Measurements from ENCODE around the gene MARCHF10.

DNA sequence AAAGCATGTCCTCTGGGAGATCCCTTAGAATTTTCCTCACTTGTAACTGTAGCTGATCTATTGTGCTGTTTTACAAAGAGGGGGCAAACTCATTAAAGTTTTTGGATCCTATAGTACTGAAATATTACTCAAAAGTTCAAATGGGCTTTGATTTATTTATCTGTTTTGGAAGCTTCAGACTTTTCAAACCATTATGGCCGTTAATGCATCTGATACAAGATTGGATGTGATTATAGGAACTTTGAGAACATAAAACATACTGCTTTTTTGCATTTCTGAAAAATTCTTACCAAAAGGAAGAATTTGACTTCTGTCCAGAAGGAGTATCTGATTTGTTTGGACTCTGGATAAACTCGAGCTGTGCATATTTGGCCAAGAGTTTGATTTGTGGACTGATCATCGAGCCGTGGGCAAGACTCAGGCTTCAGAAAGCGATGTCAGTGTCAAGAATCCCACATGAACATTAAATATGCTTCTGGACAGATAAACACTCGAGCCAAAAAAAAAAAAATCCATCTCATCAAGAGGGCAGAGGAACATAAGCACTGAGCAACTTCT lies 8.2 kb upstream of the MARCHF10 start:
- TF ChIP-seq POLR2A (IDR thresholded peaks at IDR 0.05): no peak
- TF ChIP-seq, protein P1, sequence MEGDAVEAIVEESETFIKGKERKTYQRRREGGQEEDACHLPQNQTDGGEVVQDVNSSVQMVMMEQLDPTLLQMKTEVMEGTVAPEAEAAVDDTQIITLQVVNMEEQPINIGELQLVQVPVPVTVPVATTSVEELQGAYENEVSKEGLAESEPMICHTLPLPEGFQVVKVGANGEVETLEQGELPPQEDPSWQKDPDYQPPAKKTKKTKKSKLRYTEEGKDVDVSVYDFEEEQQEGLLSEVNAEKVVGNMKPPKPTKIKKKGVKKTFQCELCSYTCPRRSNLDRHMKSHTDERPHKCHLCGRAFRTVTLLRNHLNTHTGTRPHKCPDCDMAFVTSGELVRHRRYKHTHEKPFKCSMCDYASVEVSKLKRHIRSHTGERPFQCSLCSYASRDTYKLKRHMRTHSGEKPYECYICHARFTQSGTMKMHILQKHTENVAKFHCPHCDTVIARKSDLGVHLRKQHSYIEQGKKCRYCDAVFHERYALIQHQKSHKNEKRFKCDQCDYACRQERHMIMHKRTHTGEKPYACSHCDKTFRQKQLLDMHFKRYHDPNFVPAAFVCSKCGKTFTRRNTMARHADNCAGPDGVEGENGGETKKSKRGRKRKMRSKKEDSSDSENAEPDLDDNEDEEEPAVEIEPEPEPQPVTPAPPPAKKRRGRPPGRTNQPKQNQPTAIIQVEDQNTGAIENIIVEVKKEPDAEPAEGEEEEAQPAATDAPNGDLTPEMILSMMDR (IDR thresholded peaks at IDR 0.05): no peak
